Chondrocyte (in vitro differentiated cells): ENCODE data around the gene TARS2. TPM values are rescaled to one million over a fixed set of nuclear protein-coding genes. Genes with fewer than 3 reads are reported as not detected.

Experiments used
- DNase-seq: peaks from one replicate; pipeline ENCODE4 v3.0.0; 2021; ENCODE audit warnings: mixed read lengths, low spot score
- H3K27ac Mint-ChIP-seq: one replicate; pipeline ENCODE4 v1.8.0; 2021; ENCODE audit warnings: mild to moderate bottlenecking, moderate library complexity, mixed read lengths; ENCODE audit not compliant: unreplicated experiment
- H3K27me3 Mint-ChIP-seq: 2 replicates; pipeline ENCODE4 v1.8.0; 2021; ENCODE audit warnings: low read depth, mixed read lengths
- H3K36me3 Mint-ChIP-seq: 2 replicates; pipeline ENCODE4 v1.8.0; 2021; ENCODE audit warnings: low read depth, mixed read lengths
- H3K4me1 Mint-ChIP-seq: 2 replicates; pipeline ENCODE4 v1.8.0; 2021; ENCODE audit warnings: low read depth, mild to moderate bottlenecking, mixed read lengths
- H3K4me3 Mint-ChIP-seq: one replicate; pipeline ENCODE4 v1.8.0; 2021; ENCODE audit warnings: mild to moderate bottlenecking, moderate library complexity, mixed read lengths; ENCODE audit not compliant: unreplicated experiment
- H3K9me3 Mint-ChIP-seq: 2 replicates; pipeline ENCODE4 v1.8.0; 2021; ENCODE audit warnings: low read depth, mixed read lengths
- total RNA-seq: library from RNA; stranded (reverse); gene quantifications from 3 replicates; pipeline ENCODE4 v1.2.1, GENCODE V29; 2021
- TF ChIP-seq, protein P1 (sequence below): fragments of 200-600 bp; sonication (generic); IDR thresholded peaks from 2 replicates; pipeline ENCODE4 v1.5.0; 2021; ENCODE audit warnings: antibody characterized with exemption, mild to moderate bottlenecking, moderate library complexity

The TARS2 gene
- total RNA-seq, 1 donor from 2014 or later: 13.6 TPM

DNA sequence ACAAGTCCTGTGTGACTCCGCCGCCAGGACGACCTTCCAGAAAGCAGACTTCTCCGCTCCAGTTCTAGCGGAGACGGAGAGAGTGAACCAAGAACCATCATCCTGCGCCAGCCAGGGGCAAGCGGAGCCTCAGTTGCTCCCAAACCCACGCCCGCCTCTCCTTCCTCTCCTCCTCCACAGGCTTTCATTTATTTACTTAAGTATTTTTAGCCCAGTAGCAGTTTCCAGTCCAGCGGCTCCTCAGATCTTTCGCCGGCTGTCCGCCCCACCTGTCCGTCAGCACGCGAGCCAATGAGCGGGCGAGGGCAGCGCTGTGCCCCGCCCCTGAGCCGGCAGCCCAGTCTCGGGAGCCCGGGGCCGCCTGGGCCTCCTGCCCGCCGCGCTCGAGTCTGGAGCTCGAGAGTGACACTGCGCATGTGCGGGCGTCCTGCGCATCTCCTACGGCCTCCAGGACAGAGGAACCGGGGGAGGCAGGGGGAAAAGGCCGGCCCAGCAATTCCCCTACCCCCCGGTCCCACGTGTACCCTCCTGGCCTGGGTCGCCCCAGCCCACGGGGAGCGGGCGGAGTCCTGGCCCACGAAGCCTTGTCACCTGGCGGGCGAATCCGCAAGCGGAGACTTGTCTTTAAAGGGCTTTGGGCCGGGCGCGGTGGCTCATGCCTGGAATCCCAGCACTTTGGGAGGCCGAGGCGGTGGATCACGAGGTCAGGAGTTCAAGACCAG lies 28.3 kb downstream of the TARS2 start, which contains the start of gene FALEC:
Gene FALEC (plus strand): TSS at position 425 of the 722 bp plus-strand sequence.
- peak within 1 kb of the TSS; percentile 87 for H3K4me3 Mint-ChIP-seq
- TF ChIP-seq, protein P1, sequence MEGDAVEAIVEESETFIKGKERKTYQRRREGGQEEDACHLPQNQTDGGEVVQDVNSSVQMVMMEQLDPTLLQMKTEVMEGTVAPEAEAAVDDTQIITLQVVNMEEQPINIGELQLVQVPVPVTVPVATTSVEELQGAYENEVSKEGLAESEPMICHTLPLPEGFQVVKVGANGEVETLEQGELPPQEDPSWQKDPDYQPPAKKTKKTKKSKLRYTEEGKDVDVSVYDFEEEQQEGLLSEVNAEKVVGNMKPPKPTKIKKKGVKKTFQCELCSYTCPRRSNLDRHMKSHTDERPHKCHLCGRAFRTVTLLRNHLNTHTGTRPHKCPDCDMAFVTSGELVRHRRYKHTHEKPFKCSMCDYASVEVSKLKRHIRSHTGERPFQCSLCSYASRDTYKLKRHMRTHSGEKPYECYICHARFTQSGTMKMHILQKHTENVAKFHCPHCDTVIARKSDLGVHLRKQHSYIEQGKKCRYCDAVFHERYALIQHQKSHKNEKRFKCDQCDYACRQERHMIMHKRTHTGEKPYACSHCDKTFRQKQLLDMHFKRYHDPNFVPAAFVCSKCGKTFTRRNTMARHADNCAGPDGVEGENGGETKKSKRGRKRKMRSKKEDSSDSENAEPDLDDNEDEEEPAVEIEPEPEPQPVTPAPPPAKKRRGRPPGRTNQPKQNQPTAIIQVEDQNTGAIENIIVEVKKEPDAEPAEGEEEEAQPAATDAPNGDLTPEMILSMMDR: peak; percentile 15
- H3K9me3 Mint-ChIP-seq: no peaks in the 10 kb centered on the region
- DNase-seq: peak; percentile 98
- H3K4me1 Mint-ChIP-seq: peaks cover 19% of the 10 kb centered on the region
- H3K27me3 Mint-ChIP-seq: no peaks in the 10 kb centered on the region
- peaks cover 10% of the 10 kb centered on the region for H3K36me3 Mint-ChIP-seq
- H3K27ac Mint-ChIP-seq: peak within 1 kb of the TSS; percentile 91

DNA sequence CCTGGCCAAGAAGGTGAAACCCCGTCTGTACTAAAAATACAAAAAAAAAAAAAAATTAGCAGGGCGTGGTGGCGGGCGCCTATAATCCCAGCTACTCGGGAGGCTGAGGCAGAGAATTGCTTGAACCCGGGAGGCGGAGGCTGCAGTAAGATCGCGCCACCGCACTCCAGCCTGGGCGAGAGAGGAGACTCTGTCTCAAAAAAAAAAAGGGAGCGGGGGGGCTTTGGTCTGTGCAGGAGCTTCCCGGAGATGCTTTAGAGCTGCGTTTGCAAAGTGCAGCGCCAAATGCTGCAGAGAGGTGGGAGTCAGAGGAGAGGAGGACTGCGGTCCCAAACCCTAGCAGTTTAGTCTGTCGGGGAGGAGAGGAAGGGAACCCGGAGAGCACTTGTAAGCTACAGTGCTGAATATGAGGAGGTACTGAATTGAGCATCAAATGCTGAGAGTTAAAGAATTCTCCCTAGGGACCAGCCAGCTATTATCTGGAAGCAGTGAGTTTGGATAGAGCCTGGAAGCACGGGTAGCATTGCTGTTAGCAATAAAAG lies 28.9 kb downstream of the TARS2 start:
- Mint-ChIP-seq H3K4me1 (peaks cover 19% of the 10 kb centered on the region), H3K9me3 (no peaks in the 10 kb centered on the region), H3K27me3 (no peaks in the 10 kb centered on the region), H3K4me3 (peak overlapping the region; percentile 87), H3K36me3 (peaks cover 10% of the 10 kb centered on the region), H3K27ac (peak overlapping the region; percentile 91)
- no peak for DNase-seq
- TF ChIP-seq, protein P1: no peak

DNA sequence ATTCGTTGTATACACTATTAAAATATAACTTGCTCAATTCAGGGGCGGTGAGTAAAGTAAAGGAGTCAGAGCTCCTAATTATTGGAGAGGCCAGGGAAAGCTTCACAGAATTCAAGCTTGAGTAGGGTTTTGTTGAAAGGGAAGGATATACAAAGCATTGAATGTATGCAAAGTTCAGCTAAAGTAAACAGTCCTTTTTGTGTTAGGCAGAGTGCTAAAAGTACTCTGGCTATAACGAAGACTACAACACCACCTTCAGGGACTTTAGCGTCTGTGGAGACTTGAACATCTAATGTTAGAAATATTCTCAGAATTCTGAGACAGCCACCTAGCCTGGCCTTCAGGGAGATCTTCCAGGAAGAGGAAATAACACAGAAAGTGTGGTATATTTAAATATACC lies 29.4 kb downstream of the TARS2 start:
- TF ChIP-seq, protein P1: peak; percentile 56
- Mint-ChIP-seq H3K27me3 (no peaks in the 10 kb centered on the region), H3K4me1 (peaks cover 19% of the 10 kb centered on the region), H3K9me3 (no peaks in the 10 kb centered on the region), H3K4me3 (peak overlapping the region; percentile 87), H3K36me3 (peaks cover 8% of the 10 kb centered on the region), H3K27ac (peak overlapping the region; percentile 5)
- DNase-seq: no peak

DNA sequence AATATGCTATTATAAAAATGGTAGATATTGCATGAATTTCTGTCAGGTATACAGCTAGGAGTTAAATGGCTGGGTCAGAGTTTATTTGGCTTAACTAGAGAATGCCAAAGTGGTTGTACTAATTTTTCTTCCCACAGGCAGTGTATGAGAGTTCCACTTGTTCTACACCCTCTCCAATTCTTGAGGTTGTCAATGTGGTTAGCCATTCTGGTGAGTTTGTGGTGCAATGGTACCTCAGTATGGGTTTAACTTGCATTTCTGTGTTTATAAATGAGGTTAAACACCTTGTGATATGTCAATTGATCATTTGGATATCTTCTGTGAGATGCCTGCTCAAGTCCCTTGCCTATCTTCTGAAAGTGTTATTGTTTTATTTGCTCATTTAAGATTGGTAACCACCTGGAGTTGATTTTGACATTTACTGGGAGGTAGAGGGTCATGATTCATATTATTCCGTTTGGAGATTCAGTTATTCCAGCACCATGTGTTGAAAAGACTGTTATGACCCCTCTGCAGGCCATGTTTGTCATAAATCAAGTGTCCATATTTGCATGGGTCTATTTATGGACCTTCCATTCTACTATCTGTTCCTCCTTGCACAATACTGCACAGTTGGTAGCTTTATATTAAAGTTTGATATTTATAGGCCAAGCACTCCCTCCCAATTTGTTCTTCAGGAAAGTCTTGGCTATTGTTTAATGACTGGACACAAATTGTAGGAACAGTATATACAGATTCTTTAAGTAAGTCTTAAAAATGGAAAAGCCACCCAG lies 34.2 kb downstream of the TARS2 start:
- Mint-ChIP-seq H3K4me1 (peaks cover 5% of the 10 kb centered on the region), H3K27ac (no peak overlapping the region), H3K9me3 (no peaks in the 10 kb centered on the region), H3K36me3 (no peaks in the 10 kb centered on the region), H3K4me3 (no peak overlapping the region), H3K27me3 (no peaks in the 10 kb centered on the region)
- DNase-seq: no peak
- TF ChIP-seq, protein P1: no peak

DNA sequence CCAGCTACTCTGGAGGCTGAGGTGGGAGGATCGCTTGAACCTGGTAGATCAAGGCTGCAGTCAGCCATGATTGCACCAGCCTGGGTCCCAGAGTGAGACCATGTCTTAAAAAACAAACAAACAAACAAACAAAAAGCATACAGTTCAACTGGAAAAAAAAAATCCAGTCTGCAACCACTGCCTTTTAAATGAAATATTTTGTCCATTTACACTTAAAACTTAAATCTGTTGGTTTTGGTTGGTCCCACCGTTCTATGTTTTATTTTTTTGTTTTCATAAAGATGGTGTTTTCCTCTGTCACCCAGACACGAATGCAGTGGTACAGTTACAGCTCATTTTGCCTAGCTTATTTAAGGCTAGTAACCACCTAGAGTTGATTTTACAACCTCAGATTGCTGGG lies 38.1 kb downstream of the TARS2 start:
- TF ChIP-seq, protein P1: no peak
- no peaks in the 10 kb centered on the region for H3K9me3 Mint-ChIP-seq
- no peak overlapping the region for H3K27ac Mint-ChIP-seq
- H3K4me1 Mint-ChIP-seq: peaks cover 9% of the 10 kb centered on the region
- H3K27me3 Mint-ChIP-seq: no peaks in the 10 kb centered on the region
- no peaks in the 10 kb centered on the region for H3K36me3 Mint-ChIP-seq
- H3K4me3 Mint-ChIP-seq: no peak overlapping the region
- DNase-seq: no peak
